Lung (tissue), 16 donors: ENCODE data around the gene MYOZ3. TPM values are rescaled to one million over a fixed set of nuclear protein-coding genes. Genes with fewer than 3 reads are reported as not detected.
A peak's percentile ranks its signal among the peaks of the same experiment; 100 is the strongest.

Experiments used
- ATAC-seq: fragments of 200-7000 bp; cut with Tn5 transposase; one replicate; pipeline ENCODE4 v1.9.1; 2020; ENCODE audit warnings: moderate number of reproducible peaks; ENCODE audit not compliant: insufficient read depth, low FRiP score
- DNase-seq, 3 donors: peaks; one replicate each; pipeline ENCODE4 v3.0.0-alpha.2; 2013 to 2017
- H3K27ac ChIP-seq, 2 donors: one replicate each; pipeline ENCODE4 v1.5.1; 2013; ENCODE audit warnings: mild to moderate bottlenecking in 2 of 2, moderate library complexity in 2 of 2, control low read depth in 1 of 2, inconsistent platforms in 1 of 2, low read depth in 1 of 2, low read length in 1 of 2
- H3K27me3 ChIP-seq, 3 donors: one replicate each; pipeline ENCODE4 v1.5.1; 2013; ENCODE audit warnings: low read length in 2 of 3; ENCODE audit not compliant: control insufficient read depth in 3 of 3, insufficient read depth in 3 of 3
- H3K36me3 ChIP-seq, 4 donors: one replicate each; pipeline ENCODE4 v1.5.1; 2013; ENCODE audit warnings: low read length in 4 of 4, mild to moderate bottlenecking in 1 of 4, moderate library complexity in 1 of 4; ENCODE audit not compliant: control insufficient read depth in 4 of 4, insufficient read depth in 4 of 4
- H3K4me1 ChIP-seq, 5 donors: one replicate each; pipeline ENCODE4 v1.5.1; 2013; ENCODE audit warnings: low read length in 5 of 5, mild to moderate bottlenecking in 2 of 5, moderate library complexity in 1 of 5; ENCODE audit not compliant: control insufficient read depth in 5 of 5, insufficient read depth in 5 of 5
- H3K4me3 ChIP-seq: one replicate; pipeline ENCODE4 v1.5.1; 2013; ENCODE audit warnings: mild to moderate bottlenecking, control low read depth, moderate library complexity
- H3K9ac ChIP-seq, 2 donors: one replicate each; pipeline ENCODE4 v1.5.1; 2013; ENCODE audit warnings: low read length in 2 of 2, control low read depth in 1 of 2; ENCODE audit not compliant: insufficient read depth in 1 of 2
- H3K9me3 ChIP-seq, 4 donors: one replicate each; pipeline ENCODE4 v1.5.1; 2013; ENCODE audit warnings: low read length in 3 of 4, mild to moderate bottlenecking in 1 of 4, moderate library complexity in 1 of 4; ENCODE audit not compliant: control insufficient read depth in 4 of 4, insufficient read depth in 3 of 4
- CTCF ChIP-seq: IDR thresholded peaks from 2 replicates; pipeline ENCODE4 v1.5.1; 2012; ENCODE audit warnings: mild to moderate bottlenecking; ENCODE audit errors: control extremely low read depth, extremely low read depth
- WGBS, 2 donors: extraction: QIAGEN DNeasy Blood & Tissue Kit; methylation state at CpG; one replicate each; pipeline ENCODE4 v1.1.7; 2013; 5-methylcytosine and 5-hydroxymethylcytosine counted together
- long read RNA-seq, 5 donors: transcript quantifications; one replicate each; lab custom pipeline, GENCODE V29; 2026
- polyA plus RNA-seq, 2 donors: library from polyadenylated mRNA; stranded (reverse); fragments of 200-250 nt; gene quantifications; one replicate each; pipeline ENCODE4 v1.2.1, GENCODE V29; 2013
- total RNA-seq, 2 donors: library from RNA; depleted of rRNA in 1 of 2; stranded (reverse); fragments of >200 nt in 1 of 2; gene quantifications; one replicate each; pipeline ENCODE4 v1.2.1, GENCODE V29; 2014 to 2021
- donor health status: control.
- donor health status: control.
- donor health status: Bipolar disorder and iron deficiency.
- donor health status: healthy.
- donor health status: DM: yes; HTN: yes; CAD: no.

The MYOZ3 gene
- total RNA-seq (1 to 10 TPM in 1 of 2 donors, under 1 TPM in 1; 0.55 to 2.4 TPM), polyA plus RNA-seq (under 1 TPM; 0.39 to 0.40 TPM)
- long read RNA-seq, donor 1, partial matches to known transcripts: 14 of 16 reads
- long read RNA-seq, donor 1, other reads (novel, unspliced or antisense): 0 of 16 reads
- long read RNA-seq, donor 2, partial matches to known transcripts: 0 of 4 reads
- long read RNA-seq, donor 2, other reads (novel, unspliced or antisense): 0 of 4 reads
- long read RNA-seq, donor 3, partial matches to known transcripts: 0 of 1 reads
- long read RNA-seq, donor 3, other reads (novel, unspliced or antisense): 0 of 1 reads
- long read RNA-seq, donor 4, partial matches to known transcripts: 0 of 1 reads
- long read RNA-seq, donor 4, other reads (novel, unspliced or antisense): 0 of 1 reads
- long read RNA-seq, donor 5, partial matches to known transcripts: 0 of 3 reads
- long read RNA-seq, donor 5, other reads (novel, unspliced or antisense): 0 of 3 reads

GRCh38 chr5:150661086-150661485, at the start of gene MYOZ3:
Gene MYOZ3 (plus strand): TSS chr5:150661251. CDS start chr5:150662942, 1,691 bp downstream.
- Histone ChIP-seq H3K4me1 (peaks cover 0 to 16% (median 7%) of the 10 kb centered on the region in 5 donors), H3K36me3 (no peaks in the 10 kb centered on the region), H3K4me3 (no peak within 1 kb of the TSS), H3K9me3 (no peaks in the 10 kb centered on the region), H3K9ac (no peak within 1 kb of the TSS), H3K27ac (peak within 1 kb of the TSS in 1 of 2 donors; percentile 28), H3K27me3 (no peaks in the 10 kb centered on the region)
- TF ChIP-seq CTCF: no peak
- ATAC-seq (no peak), DNase-seq (no peak)
- 72 to 80% methylated on average over 7 of the region's 7 CpGs for WGBS, 2 donors

- Histone ChIP-seq H3K9ac (no peak overlapping the region), H3K9me3 (no peaks in the 10 kb centered on the region), H3K4me3 (no peak overlapping the region), H3K27me3 (no peaks in the 10 kb centered on the region), H3K4me1 (peaks cover 24 to 47% (median 42%) of the 10 kb centered on the region in 5 donors), H3K36me3 (no peaks in the 10 kb centered on the region), H3K27ac (peak overlapping the region in 1 of 2 donors; percentile 92)
- ATAC-seq: no peak
- no peak for TF ChIP-seq CTCF
- DNase-seq: peak in 2 of 3 donors; percentile 44 to 50
- 47 to 73% methylated on average over 4 of the region's 4 CpGs for WGBS, 2 donors
Observed at GRCh38 chr5:150612405-150612804, 48.6 kb upstream of the MYOZ3 start.

- no peak for TF ChIP-seq CTCF
- peaks cover 31 to 54% (median 42%) of the 10 kb centered on the region in 5 donors for H3K4me1 ChIP-seq
- no peaks in the 10 kb centered on the region for H3K36me3 ChIP-seq
- no peaks in the 10 kb centered on the region for H3K27me3 ChIP-seq
- DNase-seq (no peak), ATAC-seq (no peak)
- H3K9ac ChIP-seq: no peak overlapping the region
- WGBS, 2 donors: 75 to 83% methylated on average over 4 of the region's 4 CpGs
- H3K27ac ChIP-seq: peak overlapping the region; percentile 9 to 92
- no peak overlapping the region for H3K4me3 ChIP-seq
- no peaks in the 10 kb centered on the region for H3K9me3 ChIP-seq
Observed at GRCh38 chr5:150612905-150613670, 48.0 kb upstream of the MYOZ3 start.
